Liver (tissue), 9 donors: Measurements from ENCODE around the gene LEMD2. TPM values are rescaled to one million over a fixed set of nuclear protein-coding genes. Genes with fewer than 3 reads are reported as not detected.
A peak's percentile ranks its signal among the peaks of the same experiment; 100 is the strongest.

Experiments
- DNase-seq: peaks from one replicate; pipeline ENCODE4 v3.0.0-alpha.2; 2017; ENCODE audit warnings: low spot score
- H3K27ac ChIP-seq, 2 donors: one replicate each; pipeline ENCODE4 v1.7.0; 2013; ENCODE audit warnings: inconsistent platforms in 2 of 2, low read length in 2 of 2, control low read depth in 1 of 2, low read depth in 1 of 2, mild to moderate bottlenecking in 1 of 2
- H3K27me3 ChIP-seq, 4 donors: one replicate each; pipeline versions ENCODE4 v1.6.1 to v1.7.0; 2013; ENCODE audit warnings: low read length in 3 of 4, inconsistent platforms in 1 of 4, mild to moderate bottlenecking in 1 of 4, moderate library complexity in 1 of 4; ENCODE audit not compliant: control insufficient read depth in 4 of 4, insufficient read depth in 4 of 4
- H3K36me3 ChIP-seq, 4 donors: one replicate each; pipeline versions ENCODE4 v1.6.1 to v1.7.0; 2013; ENCODE audit warnings: low read length in 3 of 4, mild to moderate bottlenecking in 3 of 4, low read depth in 1 of 4, moderate library complexity in 1 of 4; ENCODE audit not compliant: control insufficient read depth in 4 of 4, insufficient read depth in 3 of 4
- H3K4me1 ChIP-seq, 4 donors: one replicate each; pipeline versions ENCODE4 v1.6.1 to v1.7.0; 2013; ENCODE audit warnings: low read length in 3 of 4, mild to moderate bottlenecking in 3 of 4, moderate library complexity in 1 of 4; ENCODE audit not compliant: control insufficient read depth in 4 of 4, insufficient read depth in 4 of 4
- H3K4me3 ChIP-seq, 3 donors: one replicate each; pipeline versions ENCODE4 v1.6.1 to v1.7.0; 2013; ENCODE audit warnings: low read length in 3 of 3, control low read depth in 1 of 3, low read depth in 1 of 3, mild to moderate bottlenecking in 1 of 3
- H3K9ac ChIP-seq, 2 donors: one replicate each; pipeline ENCODE4 v1.7.0; 2013; ENCODE audit warnings: low read length in 2 of 2, mild to moderate bottlenecking in 2 of 2, moderate library complexity in 2 of 2, control low read depth in 1 of 2, low read depth in 1 of 2
- H3K9me3 ChIP-seq, 4 donors: one replicate each; pipeline versions ENCODE4 v1.6.1 to v1.7.0; 2013; ENCODE audit warnings: low read length in 3 of 4; ENCODE audit not compliant: control insufficient read depth in 4 of 4
- CTCF ChIP-seq: fragments of 150-350 bp; IDR thresholded peaks from 2 replicates; pipeline ENCODE4 v1.5.1; 2017; ENCODE audit warnings: improper control_type of control experiment, low read depth, low read length; ENCODE audit not compliant: missing input control
- EGR1 ChIP-seq, 2 donors: IDR thresholded peaks; 2 replicates each; pipeline ENCODE4 v1.6.1; 2016 to 2018; ENCODE audit warnings: antibody characterized with exemption in 2 of 2, low read depth in 2 of 2
- FOXA1 ChIP-seq: IDR thresholded peaks from 2 replicates; pipeline ENCODE4 v1.6.1; 2016; ENCODE audit warnings: antibody characterized with exemption
- FOXA2 ChIP-seq: IDR thresholded peaks from 2 replicates; pipeline ENCODE4 v1.6.1; 2016; ENCODE audit warnings: antibody characterized with exemption
- GABPA ChIP-seq, 2 donors: IDR thresholded peaks in 1 of 2; conservative IDR thresholded peaks in 1 of 2; 2 replicates each; pipeline ENCODE4 v1.6.1; 2016; ENCODE audit warnings: antibody characterized with exemption in 2 of 2, mild to moderate bottlenecking in 1 of 2, moderate library complexity in 1 of 2
- HNF4A ChIP-seq, 2 donors: conservative IDR thresholded peaks; 2 replicates each; pipeline ENCODE4 v1.6.1; 2016; ENCODE audit warnings: antibody characterized with exemption in 2 of 2, mild to moderate bottlenecking in 2 of 2
- HNF4G ChIP-seq: IDR thresholded peaks from 2 replicates; pipeline ENCODE4 v1.6.1; 2016; ENCODE audit warnings: antibody characterized with exemption
- JUND ChIP-seq, 2 donors: IDR thresholded peaks; 2 replicates each; pipeline ENCODE4 v1.6.1; 2016; ENCODE audit warnings: antibody characterized with exemption in 2 of 2
- NR2F2 ChIP-seq: IDR thresholded peaks from 2 replicates; pipeline ENCODE4 v1.6.1; 2016; ENCODE audit warnings: antibody characterized with exemption
- RAD21 ChIP-seq, 2 donors: IDR thresholded peaks; 2 replicates each; pipeline ENCODE4 v1.6.1; 2016; ENCODE audit warnings: antibody characterized with exemption in 2 of 2, mild to moderate bottlenecking in 2 of 2
- RXRA ChIP-seq, 2 donors: IDR thresholded peaks; 2 replicates each; pipeline ENCODE4 v1.6.1; 2017 to 2018; ENCODE audit warnings: antibody characterized with exemption in 2 of 2, mild to moderate bottlenecking in 1 of 2
- TAF1 ChIP-seq: conservative IDR thresholded peaks from 2 replicates; pipeline ENCODE4 v1.6.1; 2016; ENCODE audit warnings: antibody characterized with exemption, mild to moderate bottlenecking
- YY1 ChIP-seq: IDR thresholded peaks from 2 replicates; pipeline ENCODE4 v1.6.1; 2016; ENCODE audit warnings: antibody characterized with exemption, mild to moderate bottlenecking
- WGBS: extraction: QIAGEN DNeasy Blood & Tissue Kit; methylation state at CpG from one replicate; pipeline ENCODE4 v1.1.7; 2013; 5-methylcytosine and 5-hydroxymethylcytosine counted together
- polyA plus RNA-seq, 2 donors: library from polyadenylated mRNA; stranded (reverse) in 1 of 2; unstranded in 1 of 2; fragments of 200-250 nt in 1 of 2; fragments of >200 nt in 1 of 2; fragmentation: Nextera tagmentation in 1 of 2; extraction: Ambion mirVana in 1 of 2; gene quantifications; one replicate each; pipeline versions ENCODE4 v1.2.1 to v1.2.3, GENCODE V29; 2013 to 2015
- total RNA-seq, 2 donors: library from RNA; depleted of rRNA; stranded (reverse); fragments of >200 nt; gene quantifications; one replicate each; pipeline ENCODE4 v1.2.3, GENCODE V29; 2014
- donor health status: healthy.
- donor health status: healthy.
- donor health status: healthy.
- donor health status: healthy.
- donor health status: healthy.

Gene LEMD2
- total and polyA plus RNA-seq, 4 donors = 6.5 to 23.1 (median 16.6) TPM

GRCh38 chr6:33772082-33772830 is 16.7 kb downstream of the LEMD2 start:
- H3K27me3 ChIP-seq = no peaks in the 10 kb centered on the region
- no peak for DNase-seq
- TF ChIP-seq JUND (IDR thresholded peaks at IDR 0.05) (no peak), TAF1 (no peak), NR2F2 (no peak), HNF4A (conservative IDR thresholded peaks at IDR 0.05) (no peak), FOXA1 (no peak), RAD21 (IDR thresholded peaks at IDR 0.05) (no peak), HNF4G (no peak), CTCF (no peak)
- no peaks in the 10 kb centered on the region for H3K9me3 ChIP-seq
- H3K27ac ChIP-seq = peak overlapping the region; percentile 9 to 42
- H3K9ac ChIP-seq = no peak overlapping the region
- H3K4me3 ChIP-seq = no peak overlapping the region
- H3K36me3 ChIP-seq = peaks cover 16 to 43% (median 27%) of the 10 kb centered on the region in 4 donors
- WGBS = 83% methylated on average over 24 of the region's 24 CpGs
- peaks cover 0 to 11% (median 5%) of the 10 kb centered on the region in 4 donors for H3K4me1 ChIP-seq

GRCh38 chr6:33771146-33772081 is 17.5 kb downstream of the LEMD2 start:
- peak overlapping the region; percentile 12 to 42 for H3K27ac ChIP-seq
- H3K9me3 ChIP-seq = no peaks in the 10 kb centered on the region
- peaks cover 0 to 11% (median 5%) of the 10 kb centered on the region in 4 donors for H3K4me1 ChIP-seq
- no peak overlapping the region for H3K4me3 ChIP-seq
- H3K9ac ChIP-seq = no peak overlapping the region
- peaks cover 8 to 35% (median 19%) of the 10 kb centered on the region in 4 donors for H3K36me3 ChIP-seq
- 24% methylated on average over 47 of the region's 47 CpGs for WGBS
- no peaks in the 10 kb centered on the region for H3K27me3 ChIP-seq
- DNase-seq = peak; percentile 72
- TF ChIP-seq CTCF = peak; percentile 76
- TF ChIP-seq RAD21 (IDR thresholded peaks at IDR 0.05) = peak; percentile 81 to 84
- TF ChIP-seq GABPA (IDR thresholded peaks at IDR 0.05 in 1 of 2, conservative IDR thresholded peaks at IDR 0.05 in 1 of 2) = no peak

GRCh38 chr6:33770833-33771145 is 18.1 kb downstream of the LEMD2 start:
- TF ChIP-seq JUND (IDR thresholded peaks at IDR 0.05) (no peak), EGR1 (IDR thresholded peaks at IDR 0.05; ENCODE audit: low read depth in 2 of 2) (no peak), RAD21 (IDR thresholded peaks at IDR 0.05) (no peak), FOXA2 (no peak), HNF4G (no peak), CTCF (no peak), TAF1 (no peak), GABPA (IDR thresholded peaks at IDR 0.05 in 1 of 2, conservative IDR thresholded peaks at IDR 0.05 in 1 of 2) (no peak), HNF4A (conservative IDR thresholded peaks at IDR 0.05) (no peak), FOXA1 (no peak), YY1 (no peak), RXRA (IDR thresholded peaks at IDR 0.05) (no peak)
- Histone ChIP-seq H3K27ac (peak overlapping the region; percentile 12 to 22), H3K9ac (no peak overlapping the region), H3K27me3 (no peaks in the 10 kb centered on the region), H3K4me3 (no peak overlapping the region), H3K4me1 (peaks cover 0 to 11% (median 5%) of the 10 kb centered on the region in 4 donors), H3K36me3 (peaks cover 4 to 29% (median 13%) of the 10 kb centered on the region in 4 donors), H3K9me3 (no peaks in the 10 kb centered on the region)
- WGBS = 44% methylated on average over 3 of the region's 3 CpGs
- no peak for DNase-seq
